Measurements from ENCODE around the gene PMEL.

GRCh38 chr12:55931317-55931779 is 34.5 kb downstream of the PMEL start:
- TF ChIP-seq POLR2AphosphoS5 (IDR thresholded peaks at IDR 0.05; ENCODE audit: low read depth, low read length) (no peak), TAF1 (IDR thresholded peaks at IDR 0.05; ENCODE audit: low read depth, low read length) (no peak), POLR2A (IDR thresholded peaks at IDR 0.05; ENCODE audit: low read depth, low read length) (no peak)
